Neural cell (in vitro differentiated cells): ENCODE results near the gene CCDC12. TPM values are rescaled to one million over a fixed set of nuclear protein-coding genes. Genes with fewer than 3 reads are reported as not detected.

Experiments used
- H2AFZ ChIP-seq: fragments of 200-600, 300-800 bp; sonication (generic), shearing (Covaris generic); 2 replicates; pipeline ENCODE4 v1.6.0; 2014; ENCODE audit warnings: low read depth, mild to moderate bottlenecking, antibody characterized with exemption, low read length, moderate library complexity
- H3F3A ChIP-seq: fragments of 200-600 bp; shearing (Covaris generic); 2 replicates; pipeline ENCODE4 v1.6.1; 2016; ENCODE audit warnings: mild to moderate bottlenecking, moderate library complexity, mixed read lengths, antibody characterized with exemption, low read length; ENCODE audit not compliant: insufficient read depth, poor library complexity, severe bottlenecking
- H3K27ac ChIP-seq: fragments of 200-600, 300-800 bp; sonication (generic), shearing (Covaris generic); 2 replicates; pipeline ENCODE4 v1.5.1; 2014; ENCODE audit warnings: mild to moderate bottlenecking, low read length, moderate library complexity
- H3K27me3 ChIP-seq: fragments of 300-800, 200-600 bp; sonication (generic), shearing (Covaris generic); 2 replicates; pipeline ENCODE4 v1.6.0; 2014; ENCODE audit warnings: mild to moderate bottlenecking, low read depth, low read length, moderate library complexity; ENCODE audit not compliant: insufficient read depth
- H3K36me3 ChIP-seq: fragments of 300-800, 200-600 bp; sonication (generic), shearing (Covaris generic); 2 replicates; pipeline ENCODE4 v1.5.1; 2014; ENCODE audit warnings: mild to moderate bottlenecking, antibody characterized with exemption, low read length, moderate library complexity; ENCODE audit not compliant: insufficient read depth
- H3K4me2 ChIP-seq: fragments of 300-800, 200-600 bp; sonication (generic), shearing (Covaris generic); 2 replicates; pipeline ENCODE4 v1.6.0; 2014; ENCODE audit warnings: mild to moderate bottlenecking, low read length
- H3K4me3 ChIP-seq: fragments of 300-800, 200-600 bp; sonication (generic), shearing (Covaris generic); 2 replicates; pipeline ENCODE4 v1.5.1; 2014; ENCODE audit warnings: mild to moderate bottlenecking, low read length, moderate library complexity
- H3K79me2 ChIP-seq: fragments of 200-600 bp; shearing (Covaris generic); replicated peaks from 2 replicates; pipeline ENCODE4 v1.6.0; 2014; ENCODE audit warnings: mild to moderate bottlenecking, low read length, moderate library complexity; ENCODE audit not compliant: insufficient read depth
- H3K9ac ChIP-seq: fragments of 300-800, 200-600 bp; sonication (generic), shearing (Covaris generic); 2 replicates; pipeline ENCODE4 v1.6.1; 2016; ENCODE audit warnings: mild to moderate bottlenecking, low read length, mixed read lengths
- H3K9me2 ChIP-seq: fragments of 200-600 bp; shearing (Covaris generic); 2 replicates; pipeline ENCODE4 v1.6.1; 2016; ENCODE audit warnings: mild to moderate bottlenecking, low read length, mixed read lengths; ENCODE audit not compliant: insufficient read depth
- H3K9me3 ChIP-seq: fragments of 200-600, 300-800 bp; sonication (generic), shearing (Covaris generic); 2 replicates; pipeline ENCODE4 v1.6.1; 2016; ENCODE audit warnings: mild to moderate bottlenecking, mixed run types, low read length, moderate library complexity, mixed read lengths
- H4K20me1 ChIP-seq: fragments of 200-600 bp; shearing (Covaris generic); 2 replicates; pipeline ENCODE4 v1.6.1; 2016; ENCODE audit warnings: mild to moderate bottlenecking, mixed run types; ENCODE audit not compliant: insufficient read depth
- CTCF ChIP-seq: fragments of 450-650 bp; IDR thresholded peaks from 2 replicates; pipeline ENCODE4 v1.5.1; 2014; ENCODE audit warnings: antibody characterized with exemption, mild to moderate bottlenecking, moderate library complexity; ENCODE audit not compliant: poor library complexity, severe bottlenecking
- EP300 ChIP-seq: fragments of 450-650 bp; conservative IDR thresholded peaks from 2 replicates; pipeline ENCODE4 v1.6.1; 2014; ENCODE audit warnings: antibody characterized with exemption, mild to moderate bottlenecking, moderate library complexity; ENCODE audit not compliant: poor library complexity, severe bottlenecking
- EZH2 ChIP-seq: fragments of 200-600, 300-800 bp; shearing (Covaris generic), sonication (generic); IDR thresholded peaks from 2 replicates; pipeline ENCODE4 v1.6.1; 2014; ENCODE audit warnings: antibody characterized with exemption, low read length, borderline replicate concordance, mild to moderate bottlenecking; ENCODE audit not compliant: insufficient read depth, poor library complexity, severe bottlenecking
- MXI1 ChIP-seq: fragments of 450-650 bp; conservative IDR thresholded peaks from 2 replicates; pipeline ENCODE4 v1.6.1; 2014; ENCODE audit warnings: antibody characterized with exemption, mild to moderate bottlenecking; ENCODE audit not compliant: poor library complexity, severe bottlenecking
- POLR2AphosphoS5 ChIP-seq: IDR thresholded peaks from 2 replicates; pipeline ENCODE4 v1.6.1; 2012
- RAD21 ChIP-seq: fragments of 450-650 bp; conservative IDR thresholded peaks from 2 replicates; pipeline ENCODE4 v1.6.1; 2014; ENCODE audit warnings: antibody characterized with exemption, mild to moderate bottlenecking, moderate library complexity
- REST ChIP-seq: IDR thresholded peaks from 2 replicates; pipeline ENCODE4 v1.6.1; 2012; ENCODE audit warnings: borderline replicate concordance
- SMC3 ChIP-seq: fragments of 450-650 bp; conservative IDR thresholded peaks from 2 replicates; pipeline ENCODE4 v1.6.1; 2014; ENCODE audit warnings: antibody characterized with exemption, mild to moderate bottlenecking, moderate library complexity; ENCODE audit not compliant: poor library complexity
- TAF1 ChIP-seq: IDR thresholded peaks from 2 replicates; pipeline ENCODE4 v1.6.1; 2012; ENCODE audit warnings: low read depth
- polyA plus RNA-seq: library from polyadenylated mRNA; depleted of rRNA; stranded (reverse); fragments of >200 nt; gene quantifications from 2 replicates; pipeline ENCODE4 v1.2.3, GENCODE V29; 2014

Gene CCDC12
- polyA plus RNA-seq, 1 donor from 2014 or later, result 46.4 TPM

DNA sequence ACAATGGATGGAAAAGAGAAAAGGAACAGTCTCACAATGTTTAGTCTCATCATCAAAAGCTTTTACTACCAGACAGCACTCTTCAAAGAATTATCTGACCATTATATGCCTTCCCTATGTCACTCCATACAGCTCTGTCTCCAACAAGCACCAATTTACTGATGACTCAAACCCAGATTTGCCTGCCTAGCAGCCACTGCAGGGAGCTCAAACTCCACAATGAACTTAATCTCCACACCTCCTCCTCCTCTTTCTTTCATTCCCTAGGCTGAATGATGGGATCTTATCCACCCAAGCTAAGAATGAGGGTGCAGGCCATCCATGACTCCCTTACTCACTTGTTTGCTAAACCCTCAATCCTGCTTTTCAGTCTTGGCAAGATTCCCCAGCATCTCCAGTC, 48.4 kb upstream of the CCDC12 start:
- H3K9ac ChIP-seq, result no peak overlapping the region
- TF ChIP-seq EZH2 (no peak), SMC3 (no peak), RAD21 (no peak), REST (no peak), TAF1 (no peak), EP300 (no peak), MXI1 (no peak), CTCF (no peak), POLR2AphosphoS5 (no peak)
- no peaks in the 10 kb centered on the region for H3K9me2 ChIP-seq
- H3F3A ChIP-seq, result no peaks in the 10 kb centered on the region
- H3K27ac ChIP-seq, result no peak overlapping the region
- peaks cover 3% of the 10 kb centered on the region for H3K79me2 ChIP-seq
- no peak overlapping the region for H3K4me3 ChIP-seq
- no peak overlapping the region for H3K4me2 ChIP-seq
- H2AFZ ChIP-seq, result no peak overlapping the region
- no peaks in the 10 kb centered on the region for H4K20me1 ChIP-seq
- no peaks in the 10 kb centered on the region for H3K36me3 ChIP-seq
- no peaks in the 10 kb centered on the region for H3K27me3 ChIP-seq
- H3K9me3 ChIP-seq, result no peaks in the 10 kb centered on the region

DNA sequence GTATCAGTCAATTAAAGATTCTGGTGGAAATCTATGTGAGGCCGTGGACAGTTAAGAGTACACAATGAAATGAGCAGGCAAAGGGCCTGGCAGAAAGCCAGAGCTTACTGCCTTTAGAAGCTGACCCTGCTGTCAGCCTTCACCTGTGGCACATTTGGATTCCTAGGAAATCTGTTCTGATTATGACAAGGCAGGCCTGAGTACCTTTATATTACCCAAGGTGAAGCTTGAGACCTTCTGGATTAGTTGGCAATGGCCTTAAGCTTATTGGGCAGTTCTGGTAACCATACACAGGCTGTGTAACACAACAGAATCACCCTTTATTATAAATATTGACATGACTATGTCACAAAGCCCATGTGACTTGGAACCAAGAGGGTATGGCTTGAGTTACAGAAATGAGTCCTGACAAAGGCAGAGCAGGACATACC, 46.1 kb upstream of the CCDC12 start:
- no peaks in the 10 kb centered on the region for H4K20me1 ChIP-seq

More for the DNA sequence above, 46.1 kb upstream of the CCDC12 start:
- Histone ChIP-seq H3K9me3 (no peaks in the 10 kb centered on the region), H3F3A (no peaks in the 10 kb centered on the region), H3K27me3 (no peaks in the 10 kb centered on the region), H3K27ac (no peak overlapping the region), H3K4me2 (no peak overlapping the region), H3K4me3 (no peak overlapping the region), H3K9me2 (no peaks in the 10 kb centered on the region), H3K79me2 (peaks cover 3% of the 10 kb centered on the region), H2AFZ (no peak overlapping the region), H3K9ac (no peak overlapping the region), H3K36me3 (no peaks in the 10 kb centered on the region)
- no peak for TF ChIP-seq REST
- TF ChIP-seq POLR2AphosphoS5, result no peak
- TF ChIP-seq TAF1, result no peak
- TF ChIP-seq SMC3, result no peak
- no peak for TF ChIP-seq MXI1
